ENCODE measurements around the gene RSPH6A.
"Not testable (repeated sequence)": the region's sequence is repeated elsewhere in the genome, so short reads cannot be mapped to it uniquely, and the experiment has no call there.

The RSPH6A gene

DNA sequence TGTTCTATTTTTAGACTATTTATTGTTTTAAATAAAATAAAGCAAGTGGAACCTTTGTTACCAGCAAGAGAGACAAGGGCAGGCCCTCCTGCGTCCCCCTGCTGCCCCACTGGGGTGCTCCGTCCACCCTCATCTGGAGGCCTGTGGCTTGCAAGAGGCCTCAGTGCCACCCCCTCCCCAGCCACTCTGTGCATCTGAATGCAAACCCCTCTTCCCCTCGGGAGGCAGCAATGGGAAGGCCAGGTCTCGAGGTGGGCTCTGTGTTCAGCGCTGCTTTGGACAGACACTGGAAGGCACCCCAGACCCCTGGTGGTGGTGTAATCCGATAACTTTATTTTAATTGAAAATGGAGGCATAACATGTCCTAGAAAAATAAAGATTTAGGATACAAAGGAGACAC lies 50.6 kb downstream of the RSPH6A start:
- DNase-seq, result no peak

DNA sequence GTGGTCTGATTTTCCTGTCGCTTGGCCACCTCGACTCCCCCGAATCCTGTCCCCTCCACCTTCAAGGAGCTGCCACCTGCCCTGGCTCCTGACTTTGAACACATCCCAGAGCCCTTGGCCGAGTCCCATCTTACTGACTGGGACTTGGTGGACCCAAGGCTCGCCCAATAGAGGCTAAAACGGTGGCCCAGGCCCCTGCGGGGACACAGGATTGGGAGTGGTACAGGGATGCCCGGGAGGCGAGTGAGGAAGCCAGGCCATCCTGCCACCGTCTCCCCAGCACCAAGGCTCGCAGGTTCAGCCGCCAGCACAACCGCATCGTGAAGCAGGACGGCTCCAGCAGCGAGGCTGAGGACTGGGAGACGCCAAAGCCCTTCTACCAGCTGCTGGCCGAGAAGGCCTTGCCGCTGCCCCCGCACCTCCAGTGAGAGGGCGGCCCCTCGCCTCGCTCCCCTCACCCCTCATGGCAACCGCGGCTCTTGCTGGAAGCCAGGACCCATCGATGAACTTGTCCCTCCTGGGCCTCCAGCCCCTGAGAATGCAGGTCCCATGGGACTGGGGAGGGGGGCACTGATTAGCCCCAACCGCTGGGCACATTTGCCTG lies 51.3 kb downstream of the RSPH6A start:
- DNase-seq, result no peak

GRCh38 chr19:45762870-45763631 lies 52.1 kb downstream of the RSPH6A start:
- no peak for DNase-seq

DNA sequence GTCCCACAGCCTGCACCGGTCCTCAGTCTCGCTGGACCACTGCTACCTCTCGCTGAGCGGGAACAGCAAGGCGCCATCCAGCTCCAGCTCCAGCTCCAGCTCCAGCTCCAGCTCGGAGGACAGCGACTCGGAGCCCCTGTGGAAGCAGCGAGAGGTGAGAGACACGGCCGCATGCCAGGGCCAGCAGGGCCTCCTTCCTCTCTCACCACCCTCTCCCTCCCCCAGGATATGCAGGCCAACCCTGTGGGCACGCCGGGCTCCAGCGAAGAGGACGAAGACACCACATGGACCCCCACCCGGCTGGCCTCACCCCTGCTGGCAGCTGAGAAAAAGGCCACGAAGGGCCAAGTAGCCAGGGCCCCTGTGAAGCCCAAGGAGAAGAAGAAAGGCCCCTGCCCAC lies 53.4 kb downstream of the RSPH6A start:
- no peak for DNase-seq

DNA sequence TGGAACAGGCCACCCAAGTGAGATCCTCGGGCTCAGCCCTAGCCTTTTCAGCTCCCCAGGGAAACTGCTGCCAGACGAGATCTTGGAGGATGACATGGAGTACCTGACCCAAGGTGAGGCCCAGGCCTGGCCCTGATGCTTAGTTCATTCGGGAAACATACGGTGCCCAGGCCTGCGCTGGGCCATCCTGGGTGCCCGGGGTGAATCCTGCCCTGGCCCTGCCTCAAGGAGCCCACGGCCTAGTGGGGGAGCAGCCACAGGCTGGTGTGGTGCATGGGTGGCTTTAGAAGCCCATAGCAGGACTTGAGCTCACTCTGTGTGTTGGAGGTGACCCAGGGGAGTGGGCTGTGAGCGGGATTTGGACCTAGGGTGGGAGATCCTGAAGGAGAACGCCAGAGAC lies 56.2 kb downstream of the RSPH6A start:
- no peak for DNase-seq

- no peak for DNase-seq
Measured at GRCh38 chr19:45757695-45758094, 57.4 kb downstream of the RSPH6A start.

DNA sequence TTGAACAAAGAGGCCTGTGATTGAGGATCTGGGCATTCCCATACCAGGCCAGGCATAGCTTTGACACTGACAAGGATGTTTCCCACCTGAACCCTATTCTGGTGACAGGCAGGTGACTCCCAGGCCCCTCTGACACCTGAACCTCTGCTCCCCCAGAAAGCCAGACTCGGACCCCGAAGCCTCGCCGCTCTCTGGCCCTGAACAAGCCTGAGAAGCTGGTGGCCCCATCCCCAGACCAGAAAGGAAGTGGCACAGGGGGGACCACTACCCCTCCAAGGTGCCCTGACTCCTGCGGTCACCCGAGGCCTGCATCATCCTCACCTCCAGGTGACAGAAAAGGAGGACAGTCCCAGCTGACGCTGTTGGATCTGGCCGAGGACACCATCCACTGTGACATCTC lies 60.8 kb downstream of the RSPH6A start:
- no peak for DNase-seq

GRCh38 chr19:45753548-45753947 lies 61.6 kb downstream of the RSPH6A start:
- DNase-seq, result no peak

DNA sequence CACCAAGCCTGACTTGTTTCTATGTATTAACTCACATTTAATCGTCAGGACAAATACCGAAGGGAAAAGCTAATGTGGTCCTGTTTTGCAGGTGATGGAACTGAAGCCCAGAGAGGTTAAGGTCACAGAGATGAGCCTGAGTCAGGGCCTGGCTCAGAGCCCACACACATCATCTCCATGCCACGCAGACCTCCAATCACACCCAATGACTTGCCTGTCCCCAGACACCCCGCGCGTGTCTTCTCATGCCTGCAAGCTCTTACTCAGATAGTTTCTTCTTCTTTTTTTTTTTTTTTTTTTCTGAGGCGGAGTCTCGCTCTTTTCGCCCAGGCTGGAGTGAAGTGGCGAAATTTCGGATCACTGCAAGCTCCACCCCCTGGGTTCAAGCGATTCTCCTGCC lies 62.5 kb downstream of the RSPH6A start:
- DNase-seq, result no peak

DNA sequence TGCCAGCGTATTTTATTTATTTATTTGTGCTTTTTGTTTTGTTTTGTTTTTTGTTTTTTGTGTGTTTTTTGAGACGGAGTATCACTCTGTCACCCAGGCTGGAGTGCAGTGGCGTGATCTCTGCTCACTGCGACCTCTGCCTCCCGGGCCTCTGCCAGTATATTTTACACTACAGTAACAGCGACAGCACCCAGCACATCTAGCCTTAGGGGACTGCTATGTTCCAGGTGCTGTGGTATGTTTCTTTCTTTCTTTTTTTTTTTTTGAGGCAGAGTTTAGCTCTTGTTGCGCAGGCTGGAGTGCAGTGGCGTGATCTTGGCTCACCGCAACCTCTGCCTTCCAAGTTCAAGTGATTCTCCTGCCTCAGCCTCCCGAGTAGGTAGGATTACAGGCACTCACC lies 63.6 kb downstream of the RSPH6A start:
- not testable (repeated sequence) for DNase-seq

- no peak for DNase-seq
Measured at GRCh38 chr19:45747513-45747912, 67.6 kb downstream of the RSPH6A start.

DNA sequence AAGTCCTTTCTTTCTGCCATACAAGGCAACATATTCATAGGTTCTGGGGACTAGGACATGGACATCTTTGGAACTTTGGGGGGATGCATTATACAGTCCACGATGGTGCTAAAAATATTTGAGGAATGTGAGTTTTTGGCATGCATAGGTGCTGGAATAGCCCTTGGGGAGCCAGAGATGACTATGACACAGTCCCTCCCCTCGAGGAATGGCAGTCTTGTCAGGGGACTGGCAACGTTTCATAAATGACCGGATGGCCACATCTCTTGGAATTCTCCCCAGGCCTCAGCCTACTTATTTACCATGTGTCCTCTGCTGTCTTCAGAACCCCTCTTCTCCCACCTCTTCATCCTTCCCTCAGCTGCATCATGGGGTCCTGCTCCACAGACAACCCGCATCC lies 68.2 kb downstream of the RSPH6A start:
- no peak for DNase-seq
